ENCODE results near the gene SPSB2.

- TF ChIP-seq CTCF (IDR thresholded peaks at IDR 0.05; ENCODE audit: borderline replicate concordance, extremely low read depth, low read length, poor library complexity, severe bottlenecking) (no peak), EZH2 (IDR thresholded peaks at IDR 0.05; ENCODE audit: borderline replicate concordance, low read depth, low read length, severe bottlenecking) (no peak)
Measured at GRCh38 chr12:6866920-6867412, 6.1 kb downstream of the SPSB2 start.

Data from DND-41 (cell line).